Keratinocyte (primary cell): ENCODE measurements around the gene ABHD2. TPM values are rescaled to one million over a fixed set of nuclear protein-coding genes. Genes with fewer than 3 reads are reported as not detected.

Source experiments
- DNase-seq: peaks from one replicate; pipeline ENCODE4 v3.0.0-alpha.2; 2011; ENCODE audit warnings: low read depth, missing footprints, low spot score
- FAIRE-seq: peaks from 2 replicates; lab custom pipeline; 2011; peaks lifted over from hg19 to GRCh38; lab: Jason Lieb, UNC
- H2AFZ ChIP-seq: 2 replicates; pipeline ENCODE4 v1.6.0; 2012; ENCODE audit warnings: low read length, control low read depth, inconsistent platforms; ENCODE audit not compliant: control insufficient read depth
- H3K27ac ChIP-seq: 2 replicates; pipeline ENCODE4 v1.5.1; 2011; ENCODE audit warnings: low read length; ENCODE audit not compliant: control insufficient read depth, insufficient read depth
- H3K27me3 ChIP-seq: 3 replicates; pipeline ENCODE4 v1.6.0; 2011; ENCODE audit warnings: low read length; ENCODE audit not compliant: control insufficient read depth, insufficient read depth; ENCODE audit errors: extremely low read depth
- H3K36me3 ChIP-seq, 2 experiments: 2 replicates in 1 of 2; 3 replicates in 1 of 2; pipeline ENCODE4 v1.5.1; 2011; ENCODE audit warnings: low read length in 2 of 2, mild to moderate bottlenecking in 1 of 2; ENCODE audit not compliant: control insufficient read depth in 2 of 2, insufficient read depth in 2 of 2; ENCODE audit errors: extremely low read depth in 1 of 2
- H3K4me1 ChIP-seq: 3 replicates; pipeline ENCODE4 v1.5.1; 2011; ENCODE audit warnings: low read length; ENCODE audit not compliant: control insufficient read depth, insufficient read depth; ENCODE audit errors: extremely low read depth
- H3K4me2 ChIP-seq: 3 replicates; pipeline ENCODE4 v1.6.0; 2011; ENCODE audit warnings: low read depth, low read length; ENCODE audit not compliant: control insufficient read depth, insufficient read depth; ENCODE audit errors: extremely low read depth
- H3K4me3 ChIP-seq, 3 experiments: fragments of 200-600 bp in 1 of 3; sonication (generic) in 1 of 3; 2 replicates in 2 of 3; 3 replicates in 1 of 3; pipeline ENCODE4 v1.5.1; 2011 to 2016; ENCODE audit warnings: low read length in 3 of 3, mild to moderate bottlenecking in 3 of 3, control low read depth in 2 of 3, inconsistent platforms in 1 of 3, low read depth in 1 of 3, mixed read lengths in 1 of 3, mixed run types in 1 of 3, moderate library complexity in 1 of 3; ENCODE audit not compliant: control insufficient read depth in 2 of 3, insufficient read depth in 2 of 3; ENCODE audit errors: extremely low read depth in 1 of 3
- H3K79me2 ChIP-seq: 2 replicates; pipeline ENCODE4 v1.6.0; 2012; ENCODE audit warnings: low read length; ENCODE audit not compliant: control insufficient read depth, insufficient read depth
- H3K9ac ChIP-seq: 3 replicates; pipeline ENCODE4 v1.6.0; 2011; ENCODE audit warnings: low read length; ENCODE audit not compliant: control insufficient read depth, insufficient read depth; ENCODE audit errors: extremely low read depth
- H3K9me1 ChIP-seq: 3 replicates; pipeline ENCODE4 v1.6.0; 2011; ENCODE audit warnings: low read length; ENCODE audit not compliant: control insufficient read depth, insufficient read depth; ENCODE audit errors: extremely low read depth
- H3K9me3 ChIP-seq: 2 replicates; pipeline ENCODE4 v1.5.1; 2012; ENCODE audit warnings: low read depth, low read length; ENCODE audit not compliant: control insufficient read depth
- H4K20me1 ChIP-seq: 3 replicates; pipeline ENCODE4 v1.6.0; 2011; ENCODE audit warnings: low read length; ENCODE audit not compliant: control insufficient read depth, insufficient read depth; ENCODE audit errors: extremely low read depth
- CTCF ChIP-seq, 3 experiments: IDR thresholded peaks in 1 of 3; conservative IDR thresholded peaks in 1 of 3; optimal IDR thresholded peaks in 1 of 3; 2 replicates in 2 of 3; 3 replicates in 1 of 3; pipeline versions ENCODE3 to v1.5.1; 2011; ENCODE audit warnings: low read length in 3 of 3, mild to moderate bottlenecking in 3 of 3, moderate library complexity in 2 of 3, control low read depth in 1 of 3, inconsistent platforms in 1 of 3; ENCODE audit not compliant: insufficient read depth in 2 of 3; ENCODE audit errors: extremely low read depth in 1 of 3
- EZH2 ChIP-seq: IDR thresholded peaks from one replicate; pipeline ENCODE4 v1.6.1; 2012; ENCODE audit warnings: inconsistent platforms, mild to moderate bottlenecking, low read length, moderate library complexity
- dilution Hi-C: fragments of 300-500 bp; cut with MboI; formaldehyde crosslinking; loops from one replicate; pipeline ENCODE4 v1.7.0; 2020; ENCODE audit warnings: low sequenced_read_pairs; ENCODE audit not compliant: extremely low pct_ligation_motif_present
- polyA plus RNA-seq, 5 experiments: library from polyadenylated mRNA; depleted of rRNA in 3 of 5; stranded (reverse) in 3 of 5; stranded (forward) in 1 of 5; unstranded in 1 of 5; fragments of >200 nt; gene quantifications; 1 replicate in 1 of 5; 2 replicates in 3 of 5; 3 replicates in 1 of 5; pipeline versions ENCODE4 v1.2.1 to v1.2.3, GENCODE V29; 2011 to 2012; ENCODE audit warnings: missing spikeins in 2 of 5, low read depth in 1 of 5, low replicate concordance in 1 of 5

The ABHD2 gene
- polyA plus RNA-seq, 1 donor (not counting 4 experiments of a cell fraction or from before 2014, with no cell fraction given), result 22.8 TPM

- Histone ChIP-seq H3K4me2 (no peak overlapping the region), H3K27ac (no peak overlapping the region), H3K36me3 (peaks cover 0 to 14% of the 10 kb centered on the region in 2 experiments), H4K20me1 (no peaks in the 10 kb centered on the region), H3K9me1 (no peaks in the 10 kb centered on the region), H3K79me2 (no peaks in the 10 kb centered on the region), H3K9ac (no peak overlapping the region), H3K9me3 (no peaks in the 10 kb centered on the region), H3K27me3 (no peaks in the 10 kb centered on the region), H3K4me3 (no peak overlapping the region), H2AFZ (no peak overlapping the region), H3K4me1 (peaks cover 9% of the 10 kb centered on the region)
- no peak for TF ChIP-seq EZH2
- no peak for TF ChIP-seq CTCF (optimal IDR thresholded peaks at IDR 0.05 in 1 of 3, IDR thresholded peaks at IDR 0.05 in 1 of 3, conservative IDR thresholded peaks at IDR 0.05 in 1 of 3; ENCODE audit: extremely low read depth in 1 of 3, insufficient read depth in 2 of 3, low read length in 3 of 3)
- FAIRE-seq (no peak), DNase-seq (no peak)
- dilution Hi-C loops, result no loop called here
Observed at GRCh38 chr15:89111961-89112340, 23.7 kb downstream of the ABHD2 start.

- FAIRE-seq, result no peak
Observed at GRCh38 chr15:89112341-89112971, 24.2 kb downstream of the ABHD2 start.

More at GRCh38 chr15:89112341-89112971, 24.2 kb downstream of the ABHD2 start:
- H3K4me3 ChIP-seq, result no peak overlapping the region
- no peak for TF ChIP-seq CTCF (optimal IDR thresholded peaks at IDR 0.05 in 1 of 3, IDR thresholded peaks at IDR 0.05 in 1 of 3, conservative IDR thresholded peaks at IDR 0.05 in 1 of 3; ENCODE audit: extremely low read depth in 1 of 3, insufficient read depth in 2 of 3, low read length in 3 of 3)
- TF ChIP-seq EZH2, result no peak
- no peak overlapping the region for H3K4me2 ChIP-seq
- H3K79me2 ChIP-seq, result no peaks in the 10 kb centered on the region
- H3K27me3 ChIP-seq, result no peaks in the 10 kb centered on the region
- DNase-seq, result no peak
- no peak overlapping the region for H3K9ac ChIP-seq
- H2AFZ ChIP-seq, result no peak overlapping the region
- no peaks in the 10 kb centered on the region for H3K9me1 ChIP-seq
- H3K9me3 ChIP-seq, result no peaks in the 10 kb centered on the region
- no peaks in the 10 kb centered on the region for H4K20me1 ChIP-seq
- peaks cover 9% of the 10 kb centered on the region for H3K4me1 ChIP-seq
- peaks cover 0 to 18% of the 10 kb centered on the region in 2 experiments for H3K36me3 ChIP-seq
- dilution Hi-C loops, result no loop called here
- no peak overlapping the region for H3K27ac ChIP-seq
